GM12874 (cell line): ENCODE data around the gene IKZF3.

Experiments used
- TF ChIP-seq, protein P1 (sequence below): IDR thresholded peaks from 2 replicates; pipeline ENCODE4 v1.5.1; 2011; ENCODE audit warnings: low read depth, mild to moderate bottlenecking, control low read depth, low read length, moderate library complexity; ENCODE audit not compliant: insufficient read depth

The IKZF3 gene

DNA sequence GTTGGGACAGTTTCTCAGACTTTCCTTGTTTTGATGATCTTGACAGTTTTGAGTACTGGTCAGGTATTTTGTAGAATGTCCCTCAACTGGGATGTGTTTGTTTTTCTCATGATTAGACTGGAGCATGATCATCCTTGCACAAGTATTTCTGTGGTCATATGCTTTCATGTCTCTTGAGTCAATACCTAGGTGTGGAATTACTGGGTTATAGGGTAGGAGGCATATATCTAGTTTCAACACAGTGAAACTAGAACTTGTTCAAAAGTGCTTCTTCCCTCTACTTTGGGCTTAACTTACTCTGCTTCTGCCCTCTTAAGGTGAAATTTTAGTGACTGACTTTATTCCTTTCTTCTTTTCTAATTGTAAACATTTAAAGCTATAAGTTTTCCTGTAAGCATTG, 30.1 kb downstream of the IKZF3 start:
- TF ChIP-seq, protein P1, sequence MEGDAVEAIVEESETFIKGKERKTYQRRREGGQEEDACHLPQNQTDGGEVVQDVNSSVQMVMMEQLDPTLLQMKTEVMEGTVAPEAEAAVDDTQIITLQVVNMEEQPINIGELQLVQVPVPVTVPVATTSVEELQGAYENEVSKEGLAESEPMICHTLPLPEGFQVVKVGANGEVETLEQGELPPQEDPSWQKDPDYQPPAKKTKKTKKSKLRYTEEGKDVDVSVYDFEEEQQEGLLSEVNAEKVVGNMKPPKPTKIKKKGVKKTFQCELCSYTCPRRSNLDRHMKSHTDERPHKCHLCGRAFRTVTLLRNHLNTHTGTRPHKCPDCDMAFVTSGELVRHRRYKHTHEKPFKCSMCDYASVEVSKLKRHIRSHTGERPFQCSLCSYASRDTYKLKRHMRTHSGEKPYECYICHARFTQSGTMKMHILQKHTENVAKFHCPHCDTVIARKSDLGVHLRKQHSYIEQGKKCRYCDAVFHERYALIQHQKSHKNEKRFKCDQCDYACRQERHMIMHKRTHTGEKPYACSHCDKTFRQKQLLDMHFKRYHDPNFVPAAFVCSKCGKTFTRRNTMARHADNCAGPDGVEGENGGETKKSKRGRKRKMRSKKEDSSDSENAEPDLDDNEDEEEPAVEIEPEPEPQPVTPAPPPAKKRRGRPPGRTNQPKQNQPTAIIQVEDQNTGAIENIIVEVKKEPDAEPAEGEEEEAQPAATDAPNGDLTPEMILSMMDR, result no peak

DNA sequence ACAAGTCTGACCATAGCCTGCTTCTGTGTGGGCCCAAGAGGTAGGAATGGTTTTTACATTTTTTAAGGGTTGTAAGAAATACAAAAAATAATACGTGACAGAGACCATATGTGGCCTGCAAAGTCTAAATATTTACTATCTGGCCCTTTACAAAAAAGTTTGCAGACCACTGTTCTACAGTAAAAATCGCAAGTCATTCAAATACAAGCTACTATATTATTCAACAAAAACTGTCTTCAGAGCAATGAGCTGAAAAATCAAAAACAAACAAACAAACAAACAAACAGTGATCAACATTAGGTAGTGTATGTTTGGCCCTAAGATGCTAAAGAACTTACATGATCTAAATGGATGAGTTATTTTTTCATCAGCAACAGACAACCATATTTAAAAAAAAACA, 32.5 kb downstream of the IKZF3 start:
- TF ChIP-seq, protein P1, result no peak

DNA sequence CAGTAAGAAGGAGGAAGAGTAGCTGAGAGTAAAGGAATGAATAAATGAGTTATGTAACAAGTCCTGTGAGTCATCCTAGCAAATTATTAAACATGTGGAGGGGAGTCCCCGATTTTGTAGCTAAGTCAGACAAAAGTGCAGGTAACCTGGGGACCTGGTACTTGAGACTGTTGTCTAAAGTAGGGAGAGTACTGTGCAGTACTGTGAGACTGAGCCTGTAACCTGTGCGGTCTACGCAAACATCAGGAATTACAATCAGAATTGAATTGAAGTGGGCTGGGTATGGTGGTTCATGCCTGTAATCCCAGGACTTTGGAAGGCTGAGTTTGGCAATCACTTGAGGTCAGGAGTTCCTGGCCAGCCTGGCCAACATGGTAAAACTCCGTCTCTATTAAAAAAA, 35.7 kb downstream of the IKZF3 start:
- TF ChIP-seq, protein P1, result no peak

DNA sequence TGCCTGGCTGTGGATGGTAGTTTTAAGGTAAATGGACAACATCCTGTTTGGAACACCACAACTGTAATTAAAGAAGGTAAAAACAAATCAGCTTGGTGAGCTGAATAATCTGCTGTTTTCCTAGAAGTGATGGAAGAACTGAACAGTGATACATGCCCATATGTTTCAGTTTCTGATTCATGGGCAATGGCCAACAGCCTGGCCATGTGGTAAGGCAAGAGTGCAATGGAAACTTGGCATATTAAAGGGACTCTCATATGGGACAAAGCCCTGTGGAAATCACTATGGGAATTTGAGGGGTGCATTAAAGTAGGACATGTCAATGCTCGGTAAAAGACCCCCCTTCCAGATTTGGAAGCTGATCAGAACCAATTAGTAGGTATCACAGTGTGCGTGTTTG, 37.8 kb downstream of the IKZF3 start:
- TF ChIP-seq, protein P1, result no peak

DNA sequence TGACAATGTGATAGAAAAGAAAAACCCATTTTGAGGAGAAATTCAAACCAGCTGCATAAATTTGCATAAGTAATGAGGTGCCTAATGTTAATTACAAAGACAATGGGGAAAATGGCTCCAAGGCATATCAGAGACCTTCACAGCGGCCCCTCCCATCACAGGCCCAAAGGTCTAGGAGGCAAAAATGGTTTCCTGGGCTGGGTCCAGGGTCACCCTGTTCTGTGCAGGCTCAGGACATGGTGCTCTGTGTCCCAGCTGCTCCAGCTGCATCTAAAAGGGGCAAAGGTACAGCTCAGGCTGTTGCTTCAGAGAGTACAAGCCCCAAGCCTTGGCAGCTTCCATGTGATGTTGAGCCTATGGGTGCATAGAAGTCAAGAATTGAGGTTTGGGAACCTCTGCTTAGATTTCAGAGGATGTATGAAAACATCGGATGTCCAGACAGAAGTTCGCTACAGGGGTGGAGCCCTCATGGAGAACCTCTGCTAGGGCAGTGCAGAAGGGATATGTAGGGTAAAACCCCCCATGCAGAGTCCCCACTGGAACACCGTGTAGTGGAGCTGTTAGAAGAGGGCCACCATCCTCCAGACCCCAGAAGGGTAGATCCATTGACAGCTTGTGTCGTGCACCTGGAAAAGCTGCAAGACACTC, 40.6 kb downstream of the IKZF3 start:
- TF ChIP-seq, protein P1, result no peak

DNA sequence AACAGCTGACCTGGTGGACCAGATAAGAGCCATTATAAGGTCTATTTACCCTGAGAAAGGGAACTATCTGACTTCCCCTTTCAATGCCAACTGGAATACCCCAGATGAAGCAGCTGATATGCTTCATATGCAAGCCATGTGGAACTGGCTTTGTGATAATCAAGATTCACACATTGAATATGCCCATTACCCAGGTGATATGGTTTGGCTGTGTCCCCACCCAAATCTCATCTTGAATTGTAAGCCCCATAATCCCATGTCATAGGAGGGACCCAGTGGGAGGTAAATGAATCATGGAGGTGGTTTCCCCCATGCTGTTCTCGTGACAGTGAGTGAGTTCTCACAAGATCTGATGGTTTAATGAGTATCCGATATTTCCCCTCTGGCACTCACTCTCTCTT, 42.1 kb downstream of the IKZF3 start:
- TF ChIP-seq, protein P1, result no peak

DNA sequence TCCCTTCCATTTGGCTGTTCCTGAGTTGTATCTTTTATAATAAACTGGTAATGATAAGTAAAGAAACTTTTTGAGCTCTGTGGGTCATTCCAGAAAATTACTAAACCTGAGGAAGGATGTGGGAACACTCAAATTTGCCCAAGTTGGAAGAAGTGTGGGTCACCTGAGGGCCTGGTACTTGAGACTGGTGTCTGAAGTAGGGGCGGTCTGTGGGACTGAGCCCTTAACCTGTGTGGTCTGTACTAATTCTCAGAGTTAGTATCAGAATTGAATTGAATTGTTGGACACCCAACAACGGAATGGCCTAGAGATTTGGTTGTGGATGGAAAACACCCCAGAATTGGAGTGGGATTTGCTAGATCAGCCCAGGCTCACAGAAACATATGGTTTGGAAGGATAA, 43.1 kb downstream of the IKZF3 start:
- TF ChIP-seq, protein P1, result no peak
